PC-9 (cell line): ENCODE data around the gene TMEM214.

Experiments used
- CTCF ChIP-seq: fragments of 200-600 bp; sonication (generic); conservative IDR thresholded peaks from 2 replicates; pipeline ENCODE4 v1.6.1; 2017; ENCODE audit warnings: mixed run types, antibody characterized with exemption, mild to moderate bottlenecking, moderate library complexity
- EZH2 ChIP-seq: fragments of 200-600 bp; sonication (generic); IDR thresholded peaks from 2 replicates; pipeline ENCODE4 v1.8.0; 2017; ENCODE audit warnings: antibody characterized with exemption, low read depth

GRCh38 chr2:27059141-27059820 lies 26.5 kb downstream of the TMEM214 start:
- TF ChIP-seq CTCF, result no peak
- TF ChIP-seq EZH2, result no peak
